SHP77 (cell line): ENCODE measurements around the gene BCAS2.
"Not testable (repeated sequence)": the region's sequence is repeated elsewhere in the genome, so short reads cannot be mapped to it uniquely, and the experiment has no call there.

Experiments
- DNase-seq, 2 experiments: peaks; one replicate each; lab custom pipeline; 2025; lab: John Stamatoyannopoulos, UW

BCAS2 gene

DNA sequence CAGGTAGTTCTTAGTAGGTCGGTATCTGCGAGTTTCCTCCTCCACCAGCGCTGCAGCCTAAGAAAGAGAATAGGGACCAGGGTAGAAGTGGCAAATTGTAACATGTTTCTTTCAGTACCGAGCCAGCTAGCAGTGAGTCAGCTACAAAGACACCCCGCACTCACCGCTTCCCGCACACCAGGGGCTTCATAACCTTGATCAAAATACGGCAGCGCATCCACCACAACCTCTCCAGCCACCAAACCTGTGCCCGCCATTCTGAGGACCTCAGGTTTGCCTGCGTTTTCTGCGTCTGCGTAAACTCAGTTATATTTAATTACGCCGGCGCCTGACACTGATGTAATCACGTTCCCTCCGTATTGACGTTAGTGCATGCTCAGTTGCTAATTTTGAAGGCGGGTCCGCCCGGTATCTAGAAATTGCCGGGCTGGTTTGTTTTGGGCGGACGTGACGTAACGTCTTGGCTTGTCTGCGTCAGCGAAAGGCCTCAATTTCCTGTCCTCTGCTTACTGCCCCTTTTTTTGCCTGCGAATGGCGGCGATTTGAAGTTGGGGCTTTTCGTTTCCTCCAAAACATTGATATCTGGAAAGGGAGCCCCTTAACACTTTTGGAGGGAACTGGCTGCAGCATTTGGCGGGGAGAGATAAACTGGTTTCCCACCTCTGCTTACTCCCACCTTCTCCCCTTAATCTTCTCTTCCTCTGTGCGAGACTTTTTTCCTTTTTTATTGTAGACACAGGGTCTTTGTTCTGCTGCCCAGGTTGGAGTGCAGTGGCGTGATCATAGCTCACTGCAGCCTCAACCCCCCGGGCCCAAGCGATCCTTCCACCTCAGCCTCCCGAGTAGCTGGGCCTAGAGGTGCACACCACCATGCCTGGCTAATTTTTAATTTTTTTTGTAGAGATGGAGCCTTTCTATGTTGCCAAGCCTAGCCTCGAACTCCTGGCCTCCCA, at the start of gene BCAS2:
Gene BCAS2, minus strand, starts transcription at position 281 of the 953 bp plus-strand sequence. Its CDS starts 24 bp downstream, at position 257.
- peak; percentile 97 to 98 for DNase-seq

GRCh38 chr1:114627107-114627506, 45.7 kb upstream of the BCAS2 start:
- no peak for DNase-seq

GRCh38 chr1:114623364-114623763, 41.9 kb upstream of the BCAS2 start:
- DNase-seq: no peak

DNA sequence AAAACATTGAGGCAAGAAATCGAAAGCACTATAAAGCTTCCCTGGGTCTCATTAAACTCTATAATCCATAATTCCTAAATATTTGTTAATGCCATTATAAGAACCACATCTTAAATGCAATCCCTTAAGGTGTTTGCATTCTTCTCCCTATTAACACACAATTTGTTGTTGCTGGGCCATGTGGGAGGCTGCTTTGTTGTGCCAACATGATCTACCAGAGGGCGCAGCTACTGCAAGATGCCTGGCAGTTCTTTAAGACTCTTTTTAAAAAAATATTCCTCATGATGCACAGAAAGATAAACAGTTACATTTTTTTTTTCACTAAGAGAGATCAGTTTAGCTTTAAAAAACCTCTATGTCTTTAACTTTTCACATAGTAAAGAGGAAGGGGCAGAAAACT, 39.0 kb upstream of the BCAS2 start:
- DNase-seq: no peak

GRCh38 chr1:114618606-114619005, 37.2 kb upstream of the BCAS2 start:
- no peak for DNase-seq

- DNase-seq: no peak
Measured at GRCh38 chr1:114610546-114611245, 29.3 kb upstream of the BCAS2 start.

DNA sequence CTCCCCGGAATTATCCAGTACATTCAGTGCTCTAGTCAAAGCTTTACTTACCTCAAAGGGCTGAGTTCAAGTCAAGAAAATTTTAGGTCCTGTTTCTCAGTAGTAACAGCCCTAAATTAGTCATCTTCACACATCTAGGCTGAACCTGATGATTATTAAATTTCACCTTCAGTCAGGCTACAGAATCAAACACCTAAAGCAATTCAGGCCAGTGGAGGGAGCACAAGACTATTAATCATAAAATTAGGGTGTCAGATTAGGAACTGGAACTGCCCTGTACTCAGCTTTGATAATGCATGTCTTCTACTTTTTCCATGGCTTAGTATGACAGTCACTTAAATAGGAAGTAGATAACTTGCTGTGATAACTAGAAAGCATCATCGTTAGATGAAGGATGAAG, 28.4 kb upstream of the BCAS2 start:
- DNase-seq: no peak

DNA sequence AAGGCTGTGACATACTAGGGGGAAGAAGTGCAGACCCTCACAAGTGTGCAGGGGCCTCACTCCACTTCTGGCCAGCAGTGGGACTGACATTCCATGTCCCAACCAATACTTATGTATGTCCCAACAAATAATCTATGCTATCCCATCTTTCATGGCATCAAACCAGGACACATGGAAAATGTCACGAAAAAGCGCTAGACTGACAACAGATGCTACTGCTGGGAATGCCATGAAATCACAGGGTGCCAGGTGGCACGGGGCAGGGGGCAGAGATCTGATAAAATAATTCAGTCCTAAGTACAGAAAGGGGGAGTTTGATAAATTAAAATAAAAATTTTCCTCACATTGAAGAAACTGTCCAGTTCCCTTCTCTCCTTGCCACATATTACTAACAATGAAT, 27.6 kb upstream of the BCAS2 start:
- no peak for DNase-seq

- DNase-seq: no peak
Measured at GRCh38 chr1:114607223-114607622, 25.8 kb upstream of the BCAS2 start.

DNA sequence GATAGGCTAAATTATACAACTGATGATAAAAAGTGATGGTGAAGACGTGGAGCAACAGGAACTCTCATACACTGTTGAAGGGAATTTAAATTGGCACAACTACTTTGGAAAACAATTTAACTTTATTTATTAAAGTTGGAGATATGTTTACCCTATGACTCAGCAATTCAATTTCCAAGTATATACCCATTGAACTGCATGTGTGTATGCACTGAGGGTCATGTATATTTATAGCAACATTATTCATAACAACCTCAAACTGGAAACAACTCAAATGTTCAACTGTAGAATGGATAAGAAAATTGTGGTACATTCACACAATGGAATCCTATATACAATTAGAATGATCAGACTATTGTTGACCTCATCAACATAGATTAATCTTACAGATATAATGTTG, 16.5 kb upstream of the BCAS2 start:
- DNase-seq: no peak

GRCh38 chr1:114595602-114596001, 14.2 kb upstream of the BCAS2 start:
- no peak for DNase-seq

- DNase-seq: no peak
Measured at GRCh38 chr1:114594046-114594445, 12.6 kb upstream of the BCAS2 start.

DNA sequence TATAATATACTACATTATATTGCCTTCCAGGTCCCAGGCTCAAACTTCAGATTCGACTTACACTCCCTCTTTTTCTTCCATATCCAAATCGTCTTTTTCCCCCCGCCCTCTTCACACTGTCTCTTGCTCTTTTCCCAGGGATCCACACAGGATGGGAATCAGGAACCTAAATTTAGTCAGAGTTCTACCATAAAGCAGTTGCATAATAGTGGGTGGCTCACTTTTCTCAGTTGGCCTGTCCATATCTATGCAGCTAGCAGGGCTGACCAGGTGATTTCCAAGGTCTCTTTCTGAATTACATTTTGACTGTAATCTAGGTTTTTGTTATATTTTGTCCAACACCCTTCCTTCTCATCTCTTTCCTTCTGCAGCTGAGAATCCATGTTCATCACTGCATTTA, 7.7 kb upstream of the BCAS2 start:
- DNase-seq: no peak

DNA sequence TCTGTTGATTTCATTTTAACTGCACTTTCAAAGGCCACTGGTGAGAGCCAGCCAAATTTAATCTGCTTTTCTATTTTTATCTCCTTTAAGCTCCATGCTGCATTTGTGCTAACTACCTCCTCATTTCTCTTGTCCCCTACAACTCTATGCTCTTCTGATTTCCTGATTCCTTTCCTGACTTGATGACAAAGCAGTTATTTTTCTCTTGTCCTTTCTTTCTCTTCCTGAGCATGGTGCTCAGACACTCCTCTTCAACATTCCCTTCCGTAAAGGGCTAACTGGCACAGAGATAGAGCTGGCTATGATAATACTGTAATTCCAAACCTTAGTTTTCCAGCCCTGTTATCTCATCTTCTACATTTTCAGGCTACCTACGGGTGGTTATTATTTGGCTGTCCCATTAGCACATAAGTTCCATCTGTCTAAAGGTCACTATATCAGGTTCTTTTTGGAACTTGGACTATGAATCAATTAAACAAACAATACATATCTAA, 6.8 kb upstream of the BCAS2 start:
- no peak for DNase-seq

- no peak for DNase-seq
Measured at GRCh38 chr1:114587203-114587991, 6.0 kb upstream of the BCAS2 start.

GRCh38 chr1:114586513-114587047, 5.2 kb upstream of the BCAS2 start:
- DNase-seq: no peak

- no peak for DNase-seq
Measured at GRCh38 chr1:114585231-114585630, 3.8 kb upstream of the BCAS2 start.

DNA sequence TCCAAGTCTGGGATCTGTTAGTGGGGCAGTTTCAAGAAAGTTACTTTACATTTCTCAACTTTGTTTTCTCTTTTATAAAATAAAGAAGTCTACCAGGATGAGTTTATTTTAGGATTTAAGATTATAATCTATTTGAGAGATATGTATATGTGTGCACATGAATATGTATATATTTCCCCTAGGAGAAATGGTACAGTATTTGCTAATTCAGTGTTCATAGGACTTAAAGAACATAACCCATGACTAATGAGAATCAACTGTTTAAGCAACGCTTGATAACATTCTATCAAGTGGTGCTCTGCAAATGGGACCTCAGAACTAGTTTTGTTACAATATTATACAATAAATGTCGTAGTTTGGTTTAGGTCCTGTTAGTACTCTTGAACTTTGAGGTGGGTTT, 7.0 kb downstream of the BCAS2 start:
- no peak for DNase-seq

GRCh38 chr1:114564141-114564540, 17.3 kb downstream of the BCAS2 start:
- DNase-seq: no peak

- DNase-seq: not testable (repeated sequence)
Measured at GRCh38 chr1:114562978-114563510, 18.4 kb downstream of the BCAS2 start.

DNA sequence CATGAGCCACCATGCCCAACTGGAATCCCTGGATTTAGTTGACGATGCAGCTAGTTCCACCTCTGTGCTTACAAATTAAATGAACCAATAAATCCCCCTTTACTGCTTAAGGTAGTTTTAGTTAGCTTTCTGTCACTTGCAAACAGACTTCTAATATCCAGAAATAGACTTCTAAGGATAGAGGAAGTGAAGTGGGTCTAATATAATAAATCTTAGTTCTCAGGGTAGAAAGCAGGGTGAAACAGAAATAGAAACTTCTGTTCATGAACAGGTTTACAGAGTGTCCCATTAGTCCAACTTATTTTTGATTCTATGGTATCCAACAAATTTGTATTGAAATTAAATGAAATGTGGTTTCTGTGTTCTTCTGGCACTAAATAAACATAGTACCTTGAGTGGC, 20.1 kb downstream of the BCAS2 start:
- DNase-seq: no peak

GRCh38 chr1:114559356-114559755, 22.1 kb downstream of the BCAS2 start:
- DNase-seq: no peak
